Thoracic aorta (tissue), 2 donors: ENCODE data around the gene SSH2. TPM values are rescaled to one million over a fixed set of nuclear protein-coding genes. Genes with fewer than 3 reads are reported as not detected.

Source experiments
- ATAC-seq: fragments of 150-250 bp; one replicate; pipeline ENCODE4 v1.8.0; 2017; ENCODE audit warnings: low read depth; ENCODE audit not compliant: insufficient number of reproducible peaks, low FRiP score
- DNase-seq: peaks from one replicate; pipeline ENCODE4 v3.0.0-alpha.2; 2020; ENCODE audit warnings: low spot score
- H3K27ac ChIP-seq, 2 donors: fragments of 200-600 bp; sonication (generic); 1 replicate in 1 of 2; 2 replicates in 1 of 2; pipeline ENCODE4 v1.5.1; 2016; ENCODE audit warnings: mild to moderate bottlenecking in 2 of 2, moderate library complexity in 2 of 2
- H3K27me3 ChIP-seq: fragments of 200-600 bp; sonication (generic); replicated peaks from 2 replicates; pipeline ENCODE4 v1.6.0; 2016; ENCODE audit warnings: mild to moderate bottlenecking; ENCODE audit not compliant: insufficient read depth
- H3K36me3 ChIP-seq: fragments of 200-600 bp; sonication (generic); one replicate; pipeline ENCODE4 v1.5.1; 2016
- H3K4me1 ChIP-seq, 2 donors: fragments of 200-600 bp; sonication (generic); 1 replicate in 1 of 2; 2 replicates in 1 of 2; pipeline versions ENCODE4 v1.5.1 to v1.6.0; 2016; ENCODE audit warnings: low read depth in 2 of 2, mild to moderate bottlenecking in 1 of 2; ENCODE audit not compliant: control insufficient read depth in 1 of 2
- H3K4me3 ChIP-seq: fragments of 200-600 bp; sonication (generic); 2 replicates; pipeline ENCODE4 v1.5.1; 2016; ENCODE audit warnings: mild to moderate bottlenecking
- H3K9me3 ChIP-seq: fragments of 200-600 bp; sonication (generic); 2 replicates; pipeline ENCODE4 v1.5.1; 2016
- CTCF ChIP-seq: fragments of 200-600 bp; sonication (generic); IDR thresholded peaks from one replicate; pipeline ENCODE4 v1.5.1; 2019; ENCODE audit warnings: antibody characterized with exemption
- total RNA-seq, 2 donors: library from RNA; depleted of rRNA; stranded (reverse); fragments of >200 nt; gene quantifications; one replicate each; pipeline versions ENCODE4 v1.1.0 to v1.2.3, GENCODE V29; 2016

Gene SSH2
- total RNA-seq, 2 donors from 2014 or later, result 31.5 to 33.2 TPM

- Histone ChIP-seq H3K4me3 (no peak overlapping the region), H3K27ac (no peak overlapping the region), H3K36me3 (peaks cover 20% of the 10 kb centered on the region), H3K27me3 (no peaks in the 10 kb centered on the region), H3K4me1 (peaks cover 0 to 25% of the 10 kb centered on the region in 2 donors), H3K9me3 (no peaks in the 10 kb centered on the region)
- TF ChIP-seq CTCF, result peak; percentile 83
- ATAC-seq, result peak; percentile 66
- no peak for DNase-seq
These were observed 349.9 kb downstream of the SSH2 start for GRCh38 chr17:29579866-29580771.

GRCh38 chr17:29578626-29579485 lies 351.2 kb downstream of the SSH2 start:
- peaks cover 0 to 16% of the 10 kb centered on the region in 2 donors for H3K4me1 ChIP-seq
- no peak overlapping the region for H3K4me3 ChIP-seq
- DNase-seq (no peak), ATAC-seq (no peak)
- H3K9me3 ChIP-seq, result no peaks in the 10 kb centered on the region
- no peak for TF ChIP-seq CTCF
- no peak overlapping the region for H3K27ac ChIP-seq
- peaks cover 32% of the 10 kb centered on the region for H3K36me3 ChIP-seq
- no peaks in the 10 kb centered on the region for H3K27me3 ChIP-seq

GRCh38 chr17:29577385-29578211 lies 352.4 kb downstream of the SSH2 start:
- H3K36me3 ChIP-seq, result peaks cover 33% of the 10 kb centered on the region
- peak overlapping the region in 1 of 2 donors; percentile 36 for H3K27ac ChIP-seq
- no peak for TF ChIP-seq CTCF

GRCh38 chr17:29577001-29577370 lies 353.0 kb downstream of the SSH2 start:
- Histone ChIP-seq H3K27ac (no peak overlapping the region), H3K36me3 (peaks cover 33% of the 10 kb centered on the region), H3K27me3 (no peaks in the 10 kb centered on the region), H3K4me3 (no peak overlapping the region), H3K9me3 (no peaks in the 10 kb centered on the region), H3K4me1 (peaks cover 3 to 31% of the 10 kb centered on the region in 2 donors)
- no peak for TF ChIP-seq CTCF
- no peak for ATAC-seq
- no peak for DNase-seq

More at GRCh38 chr17:29577385-29578211, 352.4 kb downstream of the SSH2 start:
- DNase-seq (no peak), ATAC-seq (no peak)
- Histone ChIP-seq H3K4me3 (no peak overlapping the region), H3K9me3 (no peaks in the 10 kb centered on the region), H3K4me1 (peaks cover under 1 to 25% of the 10 kb centered on the region in 2 donors), H3K27me3 (no peaks in the 10 kb centered on the region)
